Measurements from ENCODE around the gene CDK14.

Gene CDK14

DNA sequence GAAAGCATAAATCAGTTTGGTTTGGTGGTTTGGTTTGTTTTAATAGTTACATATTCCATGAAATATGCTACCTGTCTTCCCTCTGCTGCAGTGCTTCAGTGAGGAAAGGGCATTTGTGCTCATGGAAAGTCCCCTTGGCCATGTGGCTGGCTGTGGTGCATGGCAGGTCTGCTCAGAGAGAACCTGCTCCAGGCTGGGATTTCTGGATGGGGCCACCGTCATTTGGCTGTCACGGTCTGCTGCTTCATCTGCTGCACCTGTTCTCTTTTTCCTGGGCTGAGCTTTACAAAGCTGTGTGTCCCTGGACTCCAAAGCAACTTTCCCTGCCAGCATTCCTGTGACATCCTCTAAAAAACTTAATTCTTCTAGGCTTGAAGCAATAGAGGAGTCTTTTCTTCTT is 8.9 kb downstream of the CDK14 start:
- TF ChIP-seq, protein P1, sequence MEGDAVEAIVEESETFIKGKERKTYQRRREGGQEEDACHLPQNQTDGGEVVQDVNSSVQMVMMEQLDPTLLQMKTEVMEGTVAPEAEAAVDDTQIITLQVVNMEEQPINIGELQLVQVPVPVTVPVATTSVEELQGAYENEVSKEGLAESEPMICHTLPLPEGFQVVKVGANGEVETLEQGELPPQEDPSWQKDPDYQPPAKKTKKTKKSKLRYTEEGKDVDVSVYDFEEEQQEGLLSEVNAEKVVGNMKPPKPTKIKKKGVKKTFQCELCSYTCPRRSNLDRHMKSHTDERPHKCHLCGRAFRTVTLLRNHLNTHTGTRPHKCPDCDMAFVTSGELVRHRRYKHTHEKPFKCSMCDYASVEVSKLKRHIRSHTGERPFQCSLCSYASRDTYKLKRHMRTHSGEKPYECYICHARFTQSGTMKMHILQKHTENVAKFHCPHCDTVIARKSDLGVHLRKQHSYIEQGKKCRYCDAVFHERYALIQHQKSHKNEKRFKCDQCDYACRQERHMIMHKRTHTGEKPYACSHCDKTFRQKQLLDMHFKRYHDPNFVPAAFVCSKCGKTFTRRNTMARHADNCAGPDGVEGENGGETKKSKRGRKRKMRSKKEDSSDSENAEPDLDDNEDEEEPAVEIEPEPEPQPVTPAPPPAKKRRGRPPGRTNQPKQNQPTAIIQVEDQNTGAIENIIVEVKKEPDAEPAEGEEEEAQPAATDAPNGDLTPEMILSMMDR (IDR thresholded peaks at IDR 0.05; ENCODE audit: low read depth, low read length): no peak
- DNase-seq (ENCODE audit: extremely low read depth, low read depth): no peak

DNA sequence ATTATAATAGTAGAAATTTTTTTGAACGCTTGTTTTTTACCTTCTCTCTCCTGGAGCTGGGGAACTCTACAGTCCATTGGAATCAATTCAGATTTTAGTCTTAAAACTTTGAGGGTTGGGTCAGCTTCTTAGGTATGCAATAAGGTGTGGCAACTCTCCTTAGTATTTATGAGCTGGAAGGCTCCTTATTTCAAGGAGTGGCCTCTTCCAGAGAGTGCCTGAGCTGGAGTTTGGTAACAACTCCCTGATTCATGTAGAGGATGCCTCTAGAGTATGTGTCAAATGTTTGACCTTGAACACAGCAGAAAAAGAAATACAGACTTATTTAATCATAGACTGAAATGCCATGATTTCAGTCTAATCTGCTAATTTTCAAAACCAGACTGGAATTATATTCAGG is 11.1 kb downstream of the CDK14 start:
- no peak for DNase-seq (ENCODE audit: extremely low read depth, low read depth)
- TF ChIP-seq, protein P1 (IDR thresholded peaks at IDR 0.05; ENCODE audit: low read depth, low read length): no peak

- no peak for DNase-seq (ENCODE audit: extremely low read depth, low read depth)
- TF ChIP-seq, protein P1 (IDR thresholded peaks at IDR 0.05; ENCODE audit: low read depth, low read length): no peak
Observed at GRCh38 chr7:90610105-90610504, 14.0 kb downstream of the CDK14 start.

- no peak for DNase-seq (ENCODE audit: extremely low read depth, low read depth)
- TF ChIP-seq, protein P1 (IDR thresholded peaks at IDR 0.05; ENCODE audit: low read depth, low read length): no peak
Observed at GRCh38 chr7:90611115-90611514, 15.0 kb downstream of the CDK14 start.

DNA sequence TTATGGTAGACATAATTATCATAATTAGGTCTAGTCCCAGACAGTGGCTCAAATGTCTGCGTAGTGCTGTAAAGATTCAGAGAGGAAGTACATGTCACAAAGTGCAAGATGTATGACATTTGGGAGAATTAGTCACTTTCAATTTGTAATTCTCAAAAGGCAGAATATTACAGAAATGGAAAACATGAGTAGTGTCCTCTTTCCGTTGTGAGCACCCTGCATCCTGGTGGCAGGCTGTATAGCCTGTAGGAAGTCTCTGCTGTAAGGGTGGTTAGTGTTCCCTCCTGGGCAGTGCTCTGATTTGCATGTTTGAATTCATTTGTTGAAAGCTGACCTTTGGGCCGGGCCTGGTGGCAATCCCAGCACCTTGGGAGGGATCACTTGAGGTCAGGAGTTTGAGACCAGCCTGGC is 17.0 kb downstream of the CDK14 start:
- TF ChIP-seq, protein P1 (IDR thresholded peaks at IDR 0.05; ENCODE audit: low read depth, low read length): no peak
- DNase-seq (ENCODE audit: extremely low read depth, low read depth): no peak

GRCh38 chr7:90617442-90617841 is 21.3 kb downstream of the CDK14 start:
- TF ChIP-seq, protein P1 (IDR thresholded peaks at IDR 0.05; ENCODE audit: low read depth, low read length): no peak
- no peak for DNase-seq (ENCODE audit: extremely low read depth, low read depth)

GRCh38 chr7:90618876-90619275 is 22.8 kb downstream of the CDK14 start:
- TF ChIP-seq, protein P1 (IDR thresholded peaks at IDR 0.05; ENCODE audit: low read depth, low read length): no peak
- no peak for DNase-seq (ENCODE audit: extremely low read depth, low read depth)

Data from AG09319 (cell line).